HepG2 (cell line): ENCODE results near the gene GYPC. TPM values are rescaled to one million over a fixed set of nuclear protein-coding genes. Genes with fewer than 3 reads are reported as not detected.

Source experiments
- ATAC-seq: fragments of 200-7000 bp; cut with Tn5 transposase; 3 replicates; pipeline ENCODE4 v1.9.1; 2020; ENCODE audit warnings: mild to moderate bottlenecking, moderate library complexity
- BruUV-seq: library from RNA; stranded (reverse); fragments of 400-500 nt; replicated peaks from 2 replicates; lab custom pipeline; 2021; lab: Mats Ljungman, UMichigan
- CTCF ChIA-PET: fragments of 300-600 bp; formaldehyde crosslinking; extraction: SDS; loops from one replicate; lab custom pipeline; 2021; ENCODE audit warnings: low total read pairs, inconsistent platforms, low intra/inter-chr PET ratio; lab: Yijun Ruan, JAX
- POLR2A ChIA-PET: fragments of 350-600 bp; sonication (Branson Sonifier 250); formaldehyde crosslinking; loops from one replicate; lab custom pipeline; 2020; ENCODE audit warnings: antibody characterized with exemption, inconsistent platforms; lab: Yijun Ruan, JAX
- DNase-seq: peaks from one replicate; pipeline ENCODE4 v3.0.0-alpha.2; 2015; ENCODE audit warnings: low spot score
- FAIRE-seq: peaks from 3 replicates; lab custom pipeline; 2011; peaks lifted over from hg19 to GRCh38; lab: Jason Lieb, UNC
- H2AFZ ChIP-seq: one replicate; pipeline ENCODE4 v1.6.1; 2011; ENCODE audit warnings: low read length, inconsistent platforms
- H3K27ac ChIP-seq: fragments of 300-600 bp; 3 replicates; pipeline ENCODE4 v1.8.0; 2011; ENCODE audit warnings: mixed run types, mild to moderate bottlenecking, mixed read lengths, low read length, inconsistent platforms; ENCODE audit not compliant: insufficient read depth; ENCODE audit errors: extremely low read length
- H3K27me3 ChIP-seq, 2 experiments: fragments of 200-600 bp in 1 of 2; 2 replicates in 1 of 2; 3 replicates in 1 of 2; pipeline versions ENCODE4 v1.6.0 to v1.8.0; 2011; ENCODE audit warnings: low read length in 2 of 2, mild to moderate bottlenecking in 2 of 2, moderate library complexity in 2 of 2, inconsistent platforms in 1 of 2; ENCODE audit not compliant: insufficient read depth in 2 of 2, control insufficient read depth in 1 of 2
- H3K36me3 ChIP-seq, 2 experiments: fragments of 200-600 bp in 1 of 2; replicated peaks in 1 of 2; 2 replicates in 1 of 2; 3 replicates in 1 of 2; pipeline versions ENCODE4 v1.5.1 to v1.8.0; 2011; ENCODE audit warnings: low read length in 2 of 2, inconsistent platforms in 1 of 2; ENCODE audit not compliant: insufficient read depth in 2 of 2, control insufficient read depth in 1 of 2
- H3K4me1 ChIP-seq: 2 replicates; pipeline ENCODE4 v1.5.1; 2012; ENCODE audit warnings: low read length, inconsistent platforms; ENCODE audit not compliant: insufficient read depth
- H3K4me2 ChIP-seq: 2 replicates; pipeline ENCODE4 v1.6.0; 2011; ENCODE audit warnings: low read depth, low read length, inconsistent platforms
- H3K4me3 ChIP-seq, 3 experiments: fragments of 200-600 bp in 1 of 3; sonication (generic), shearing (Covaris generic) in 1 of 3; replicated peaks in 1 of 3; 2 replicates each; pipeline ENCODE4 v1.5.1; 2011 to 2016; ENCODE audit warnings: low read length in 3 of 3, inconsistent platforms in 2 of 3, low read depth in 2 of 3, mild to moderate bottlenecking in 2 of 3, control low read depth in 1 of 3, mixed read lengths in 1 of 3; ENCODE audit not compliant: insufficient read depth in 1 of 3
- H3K79me2 ChIP-seq: one replicate; pipeline ENCODE4 v1.6.1; 2011; ENCODE audit warnings: low read length, inconsistent platforms; ENCODE audit not compliant: insufficient read depth
- H3K9ac ChIP-seq: 2 replicates; pipeline ENCODE4 v1.6.0; 2011; ENCODE audit warnings: mild to moderate bottlenecking, low read depth, low read length, inconsistent platforms; ENCODE audit not compliant: insufficient read depth
- H3K9me3 ChIP-seq: 2 replicates; pipeline ENCODE4 v1.5.1; 2012; ENCODE audit warnings: mild to moderate bottlenecking, low read length
- H4K20me1 ChIP-seq: 2 replicates; pipeline ENCODE4 v1.6.0; 2011; ENCODE audit warnings: inconsistent platforms, mild to moderate bottlenecking, low read length, moderate library complexity; ENCODE audit not compliant: insufficient read depth
- PCBP2 ChIP-seq: fragments of 200-400 bp; formaldehyde crosslinking; optimal IDR thresholded peaks from 2 replicates; pipeline ENCODE3; 2018; ENCODE audit warnings: low read length, low read depth; ENCODE audit not compliant: poor library complexity, severe bottlenecking
- SKI ChIP-seq: fragments of 450-650 bp; IDR thresholded peaks from one replicate; pipeline ENCODE4 v1.6.1; 2018; ENCODE audit warnings: mild to moderate bottlenecking; ENCODE audit not compliant: partially characterized antibody
- ZNF747 ChIP-seq: sonication (generic); formaldehyde crosslinking; IDR thresholded peaks from 2 replicates; pipeline ENCODE4 v1.8.1; 2023; ENCODE audit warnings: missing genetic modification reagents, mild to moderate bottlenecking, borderline replicate concordance
- WGBS: methylation state at CpG from one replicate; pipeline ENCODE4 v1.1.6; 2017; ENCODE audit warnings: low lambda C conversion rate; 5-methylcytosine and 5-hydroxymethylcytosine counted together
- in situ Hi-C: cut with HindIII; loops from 2 replicates; pipeline ENCODE4 v1.10.0; 2017; ENCODE audit warnings: low pct_unique_long_range_greater_than_20kb; ENCODE audit not compliant: extremely low pct_ligation_motif_present
- intact Hi-C: fragments of 100-400 bp; cut with micrococcal nuclease; formaldehyde crosslinking; loops from one replicate; pipeline ENCODE4 v1.10.0; 2022; ENCODE audit not compliant: unreplicated experiment
- polyA plus RNA-seq, 8 experiments: library from polyadenylated mRNA; depleted of rRNA in 3 of 8; stranded (reverse) in 7 of 8; unstranded in 1 of 8; fragments of >200 nt; fragmentation: Illumina TruSeq in 4 of 8; extraction: Trizol in 4 of 8; gene quantifications; 2 replicates each; pipeline versions ENCODE4 v1.2.1 to v1.2.3, GENCODE V29; 2011 to 2016; ENCODE audit warnings: low read depth in 4 of 8, missing spikeins in 1 of 8, mixed read lengths in 1 of 8; ENCODE audit not compliant: insufficient read depth in 1 of 8
- total RNA-seq, 5 experiments: library from RNA; depleted of rRNA; stranded (reverse); fragments of >200 nt; fragmentation: Illumina TruSeq; extraction: Trizol; gene quantifications; 2 replicates each; pipeline ENCODE4 v1.2.3, GENCODE V29; 2016; ENCODE audit warnings: low read depth in 1 of 5
- TF ChIP-seq, protein P1 (sequence below): sonication (generic); formaldehyde crosslinking; IDR thresholded peaks from 2 replicates; pipeline ENCODE4 v1.4.0; 2020; ENCODE audit warnings: mild to moderate bottlenecking, missing genetic modification reagents

Gene GYPC
- total and polyA plus RNA-seq, 2 of the 13 experiments (the other 11 are each of a cell fraction or from before 2014, with no cell fraction given), result not detected

- 0% methylated on average over 1 of the region's 2 CpGs for WGBS
- H3K79me2 ChIP-seq, result no peaks in the 10 kb centered on the region
- in situ Hi-C loops (no loop called here), intact Hi-C loops (no loop called here)
- no peaks in the 10 kb centered on the region; a peak in 2 of 5 replicates for H3K27me3 ChIP-seq
- no peak overlapping the region for H3K9ac ChIP-seq
- no peak for DNase-seq
- POLR2A ChIA-PET, result no interaction called here
- H3K27ac ChIP-seq, result no peak overlapping the region
- BruUV-seq, result no TSS peak
- no peak overlapping the region for H2AFZ ChIP-seq
- H3K4me2 ChIP-seq, result no peak overlapping the region
- H3K9me3 ChIP-seq, result no peaks in the 10 kb centered on the region
- no peak for FAIRE-seq
- H3K4me1 ChIP-seq, result no peaks in the 10 kb centered on the region
- no peaks in the 10 kb centered on the region for H3K36me3 ChIP-seq
- TF ChIP-seq, protein P1, sequence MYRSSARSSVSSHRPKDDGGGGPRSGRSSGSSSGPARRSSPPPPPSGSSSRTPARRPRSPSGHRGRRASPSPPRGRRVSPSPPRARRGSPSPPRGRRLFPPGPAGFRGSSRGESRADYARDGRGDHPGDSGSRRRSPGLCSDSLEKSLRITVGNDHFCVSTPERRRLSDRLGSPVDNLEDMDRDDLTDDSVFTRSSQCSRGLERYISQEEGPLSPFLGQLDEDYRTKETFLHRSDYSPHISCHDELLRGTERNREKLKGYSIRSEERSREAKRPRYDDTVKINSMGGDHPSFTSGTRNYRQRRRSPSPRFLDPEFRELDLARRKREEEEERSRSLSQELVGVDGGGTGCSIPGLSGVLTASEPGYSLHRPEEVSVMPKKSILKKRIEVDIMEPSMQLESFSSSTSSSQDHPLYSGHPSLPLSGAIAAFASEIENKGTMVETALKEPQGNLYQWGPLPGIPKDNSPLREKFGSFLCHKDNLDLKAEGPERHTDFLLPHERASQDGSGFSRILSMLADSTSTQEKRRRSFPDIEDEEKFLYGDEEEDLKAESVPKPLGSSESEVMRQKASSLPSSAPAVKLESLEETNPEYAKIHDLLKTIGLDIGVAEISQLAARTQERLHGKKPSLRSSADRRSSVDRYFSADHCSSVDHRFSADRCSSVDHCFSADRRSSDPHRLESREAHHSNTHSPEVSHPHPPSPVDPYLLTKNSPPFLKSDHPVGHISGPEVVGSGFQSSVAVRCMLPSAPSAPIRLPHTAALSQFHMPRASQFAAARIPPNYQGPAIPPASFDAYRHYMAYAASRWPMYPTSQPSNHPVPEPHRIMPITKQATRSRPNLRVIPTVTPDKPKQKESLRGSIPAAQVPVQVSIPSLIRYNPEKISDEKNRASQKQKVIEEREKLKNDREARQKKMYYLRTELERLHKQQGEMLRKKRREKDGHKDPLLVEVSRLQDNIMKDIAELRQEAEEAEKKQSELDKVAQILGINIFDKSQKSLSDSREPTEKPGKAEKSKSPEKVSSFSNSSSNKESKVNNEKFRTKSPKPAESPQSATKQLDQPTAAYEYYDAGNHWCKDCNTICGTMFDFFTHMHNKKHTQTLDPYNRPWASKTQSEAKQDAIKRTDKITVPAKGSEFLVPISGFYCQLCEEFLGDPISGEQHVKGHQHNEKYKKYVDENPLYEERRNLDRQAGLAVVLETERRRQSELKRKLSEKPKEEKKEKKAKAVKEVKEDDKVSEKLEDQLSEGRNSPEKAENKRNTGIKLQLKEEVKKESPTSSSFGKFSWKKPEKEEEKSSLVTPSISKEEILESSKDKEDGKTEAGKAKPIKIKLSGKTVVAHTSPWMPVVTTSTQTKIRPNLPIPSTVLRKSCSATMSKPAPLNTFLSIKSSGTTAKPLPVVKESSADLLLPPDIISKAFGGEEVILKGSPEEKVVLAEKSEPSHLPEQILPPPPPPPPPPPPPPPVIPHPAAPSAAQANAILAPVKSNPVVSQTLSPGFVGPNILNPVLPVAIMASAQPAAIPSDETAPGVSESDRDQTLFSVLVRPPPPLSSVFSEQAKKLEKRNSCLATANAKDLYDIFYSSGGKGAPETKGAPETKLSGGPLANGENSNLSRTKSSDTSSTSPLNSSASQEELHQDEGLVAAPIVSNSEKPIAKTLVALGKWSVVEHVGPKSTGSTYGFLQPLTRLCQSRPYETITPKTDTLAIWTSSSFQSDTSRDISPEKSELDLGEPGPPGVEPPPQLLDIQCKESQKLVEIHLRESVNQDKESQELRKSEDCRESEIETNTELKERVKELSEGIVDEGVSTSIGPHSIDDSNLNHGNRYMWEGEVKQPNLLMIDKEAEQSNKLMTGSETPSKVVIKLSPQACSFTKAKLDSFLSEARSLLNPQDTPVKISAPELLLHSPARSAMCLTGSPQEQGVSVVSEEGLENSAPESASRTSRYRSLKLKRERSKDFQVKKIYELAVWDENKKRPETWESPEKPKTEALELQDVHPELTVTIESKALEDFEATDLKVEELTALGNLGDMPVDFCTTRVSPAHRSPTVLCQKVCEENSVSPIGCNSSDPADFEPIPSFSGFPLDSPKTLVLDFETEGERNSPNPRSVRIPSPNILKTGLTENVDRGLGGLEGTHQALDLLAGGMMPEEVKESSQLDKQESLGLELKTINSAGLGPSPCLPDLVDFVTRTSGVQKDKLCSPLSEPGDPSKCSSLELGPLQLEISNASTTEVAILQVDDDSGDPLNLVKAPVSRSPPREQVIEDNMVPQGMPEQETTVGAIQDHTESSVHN (CRISPR knock-in tag), result no peak
- TF ChIP-seq SKI (no peak), ZNF747 (no peak), PCBP2 (no peak)
- no peaks in the 10 kb centered on the region for H4K20me1 ChIP-seq
- ATAC-seq, result no peak
- CTCF ChIA-PET, result no interaction called here
- no peak overlapping the region for H3K4me3 ChIP-seq
Observed at GRCh38 chr2:126699018-126699417, 43.1 kb downstream of the GYPC start.
